ENCODE data around the gene DNAI2. TPM values are rescaled to one million over a fixed set of nuclear protein-coding genes. Genes with fewer than 3 reads are reported as not detected.
"Not testable (repeated sequence)": the region's sequence is repeated elsewhere in the genome, so short reads cannot be mapped to it uniquely, and the experiment has no call there.

The DNAI2 gene
- total RNA-seq, 1 donor from 2014 or later = not detected

DNA sequence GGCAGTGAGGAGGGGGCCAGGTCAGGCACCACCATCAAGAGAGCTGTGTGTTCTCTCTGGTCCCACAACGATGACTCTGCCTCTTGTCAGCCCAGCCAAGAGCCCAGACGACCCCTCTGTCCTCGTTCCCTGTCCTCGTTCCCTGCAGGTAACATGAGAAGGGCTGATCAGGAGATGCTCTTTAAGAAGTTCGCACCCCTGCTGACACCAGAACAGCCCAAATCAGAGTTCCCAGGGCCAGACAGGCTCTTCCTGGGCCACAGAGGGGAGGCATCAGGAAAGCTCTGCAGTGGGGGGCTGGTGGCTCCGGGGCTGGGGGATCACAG is 13.5 kb upstream of the DNAI2 start:
- H3K4me3 Mint-ChIP-seq (ENCODE audit: unreplicated experiment) = no peak overlapping the region
- peaks cover 4% of the 10 kb centered on the region for H3K4me1 Mint-ChIP-seq (ENCODE audit: low read depth, unreplicated experiment)
- Histone ChIP-seq H3K9ac (ENCODE audit: low read length) (no peak overlapping the region), H3K36me3 (ENCODE audit: insufficient read depth, low read length) (no peaks in the 10 kb centered on the region), H3K27me3 (ENCODE audit: insufficient read depth, low read length) (peaks cover 3% of the 10 kb centered on the region), H3K4me1 (ENCODE audit: insufficient read depth, low read length) (no peaks in the 10 kb centered on the region), H2AFZ (ENCODE audit: low read depth, low read length) (no peak overlapping the region), H3K4me2 (ENCODE audit: low read length) (no peak overlapping the region), H3K27ac (ENCODE audit: low read depth, low read length) (no peak overlapping the region), H3K9me3 (ENCODE audit: insufficient read depth, low read depth, low read length) (no peaks in the 10 kb centered on the region), H3K79me2 (ENCODE audit: insufficient read depth, low read length) (no peaks in the 10 kb centered on the region), H4K20me1 (ENCODE audit: insufficient read depth, low read length) (no peaks in the 10 kb centered on the region), H3K4me3 (ENCODE audit: insufficient read depth, low read depth, low read length) (no peak overlapping the region)
- no peak overlapping the region for H3K27ac Mint-ChIP-seq (ENCODE audit: unreplicated experiment)
- DNase-seq (ENCODE audit: low read depth) = no peak
- H3K36me3 Mint-ChIP-seq (ENCODE audit: low read depth, unreplicated experiment) = no peaks in the 10 kb centered on the region
- no peak for FAIRE-seq
- peaks cover 24% of the 10 kb centered on the region for H3K27me3 Mint-ChIP-seq (ENCODE audit: low read depth, unreplicated experiment)
- no peaks in the 10 kb centered on the region for H3K9me3 Mint-ChIP-seq (ENCODE audit: unreplicated experiment)
- TF ChIP-seq, protein P1, sequence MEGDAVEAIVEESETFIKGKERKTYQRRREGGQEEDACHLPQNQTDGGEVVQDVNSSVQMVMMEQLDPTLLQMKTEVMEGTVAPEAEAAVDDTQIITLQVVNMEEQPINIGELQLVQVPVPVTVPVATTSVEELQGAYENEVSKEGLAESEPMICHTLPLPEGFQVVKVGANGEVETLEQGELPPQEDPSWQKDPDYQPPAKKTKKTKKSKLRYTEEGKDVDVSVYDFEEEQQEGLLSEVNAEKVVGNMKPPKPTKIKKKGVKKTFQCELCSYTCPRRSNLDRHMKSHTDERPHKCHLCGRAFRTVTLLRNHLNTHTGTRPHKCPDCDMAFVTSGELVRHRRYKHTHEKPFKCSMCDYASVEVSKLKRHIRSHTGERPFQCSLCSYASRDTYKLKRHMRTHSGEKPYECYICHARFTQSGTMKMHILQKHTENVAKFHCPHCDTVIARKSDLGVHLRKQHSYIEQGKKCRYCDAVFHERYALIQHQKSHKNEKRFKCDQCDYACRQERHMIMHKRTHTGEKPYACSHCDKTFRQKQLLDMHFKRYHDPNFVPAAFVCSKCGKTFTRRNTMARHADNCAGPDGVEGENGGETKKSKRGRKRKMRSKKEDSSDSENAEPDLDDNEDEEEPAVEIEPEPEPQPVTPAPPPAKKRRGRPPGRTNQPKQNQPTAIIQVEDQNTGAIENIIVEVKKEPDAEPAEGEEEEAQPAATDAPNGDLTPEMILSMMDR (IDR thresholded peaks at IDR 0.05; ENCODE audit: insufficient read depth, low read depth, low read length) = no peak

DNA sequence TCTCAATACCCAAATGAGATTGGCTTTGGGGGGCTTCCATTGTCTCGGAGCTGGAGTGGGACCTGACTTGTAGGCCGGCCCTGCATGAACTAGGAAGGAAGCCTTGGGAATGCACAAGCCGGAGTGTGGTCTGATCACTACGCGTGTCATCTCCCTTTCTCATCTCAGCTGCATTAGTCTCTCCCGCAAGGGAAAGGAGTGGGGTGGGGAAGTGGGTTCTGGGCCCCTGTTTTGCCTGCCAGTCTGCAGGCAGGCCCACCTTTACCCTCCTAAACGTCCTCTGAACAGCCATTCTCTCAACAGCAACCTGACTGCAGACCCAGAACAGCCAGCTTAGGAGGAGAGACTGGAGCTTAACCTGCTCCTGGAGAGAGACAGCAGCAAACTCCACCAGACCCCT is 11.4 kb upstream of the DNAI2 start:
- Mint-ChIP-seq H3K36me3 (ENCODE audit: low read depth, unreplicated experiment) (no peaks in the 10 kb centered on the region), H3K4me3 (ENCODE audit: unreplicated experiment) (no peak overlapping the region), H3K4me1 (ENCODE audit: low read depth, unreplicated experiment) (peaks cover 4% of the 10 kb centered on the region), H3K27ac (ENCODE audit: unreplicated experiment) (no peak overlapping the region), H3K9me3 (ENCODE audit: unreplicated experiment) (peaks cover 2% of the 10 kb centered on the region), H3K27me3 (ENCODE audit: low read depth, unreplicated experiment) (peaks cover 29% of the 10 kb centered on the region)
- H2AFZ ChIP-seq (ENCODE audit: low read depth, low read length) = no peak overlapping the region
- no peak overlapping the region for H3K4me3 ChIP-seq (ENCODE audit: insufficient read depth, low read depth, low read length)
- no peak for DNase-seq (ENCODE audit: low read depth)
- H3K79me2 ChIP-seq (ENCODE audit: insufficient read depth, low read length) = no peaks in the 10 kb centered on the region
- no peak overlapping the region for H3K9ac ChIP-seq (ENCODE audit: low read length)
- H3K4me1 ChIP-seq (ENCODE audit: insufficient read depth, low read length) = no peaks in the 10 kb centered on the region
- H3K36me3 ChIP-seq (ENCODE audit: insufficient read depth, low read length) = no peaks in the 10 kb centered on the region
- H3K9me3 ChIP-seq (ENCODE audit: insufficient read depth, low read depth, low read length) = no peaks in the 10 kb centered on the region
- no peak for TF ChIP-seq EZH2 (IDR thresholded peaks at IDR 0.05; ENCODE audit: insufficient read depth, low read length)
- TF ChIP-seq, protein P1 (IDR thresholded peaks at IDR 0.05; ENCODE audit: insufficient read depth, low read depth, low read length) = no peak
- H3K4me2 ChIP-seq (ENCODE audit: low read length) = no peak overlapping the region
- no peak for FAIRE-seq
- H3K27me3 ChIP-seq (ENCODE audit: insufficient read depth, low read length) = peaks cover 3% of the 10 kb centered on the region
- H3K27ac ChIP-seq (ENCODE audit: low read depth, low read length) = no peak overlapping the region
- no peaks in the 10 kb centered on the region for H4K20me1 ChIP-seq (ENCODE audit: insufficient read depth, low read length)

DNA sequence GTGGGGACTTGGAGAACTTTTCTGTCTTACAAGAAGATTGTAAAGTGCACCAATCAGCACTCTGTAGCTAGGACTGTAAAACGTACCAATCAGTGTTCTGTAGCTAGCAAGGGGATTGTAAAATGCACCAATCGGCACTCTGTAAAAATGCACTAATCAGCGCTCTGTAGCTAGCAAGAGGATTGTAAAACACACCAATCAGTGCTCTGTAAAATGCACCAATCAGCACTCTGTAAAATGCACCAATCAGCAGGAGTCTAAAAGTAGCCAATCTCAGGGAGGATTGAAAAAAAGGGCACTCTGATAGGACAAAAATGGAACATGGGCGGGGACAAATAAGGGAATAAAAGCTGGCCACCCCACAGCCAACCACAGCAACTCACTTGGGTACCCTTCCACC is 7.0 kb upstream of the DNAI2 start:
- not testable (repeated sequence) for H4K20me1 ChIP-seq (ENCODE audit: insufficient read depth, low read length); H3K79me2 ChIP-seq (ENCODE audit: insufficient read depth, low read length); H3K4me1 ChIP-seq (ENCODE audit: insufficient read depth, low read length); H3K36me3 Mint-ChIP-seq (ENCODE audit: low read depth, unreplicated experiment); H3K4me3 ChIP-seq (ENCODE audit: insufficient read depth, low read depth, low read length); H3K4me2 ChIP-seq (ENCODE audit: low read length); H3K27ac ChIP-seq (ENCODE audit: low read depth, low read length); H2AFZ ChIP-seq (ENCODE audit: low read depth, low read length); H3K9me3 ChIP-seq (ENCODE audit: insufficient read depth, low read depth, low read length); H3K9me3 Mint-ChIP-seq (ENCODE audit: unreplicated experiment); H3K9ac ChIP-seq (ENCODE audit: low read length); FAIRE-seq; H3K27me3 ChIP-seq (ENCODE audit: insufficient read depth, low read length); H3K4me1 Mint-ChIP-seq (ENCODE audit: low read depth, unreplicated experiment); H3K27ac Mint-ChIP-seq (ENCODE audit: unreplicated experiment); DNase-seq (ENCODE audit: low read depth); H3K36me3 ChIP-seq (ENCODE audit: insufficient read depth, low read length); H3K4me3 Mint-ChIP-seq (ENCODE audit: unreplicated experiment)
- peaks cover 12% of the 10 kb centered on the region for H3K27me3 Mint-ChIP-seq (ENCODE audit: low read depth, unreplicated experiment)

All from astrocyte (in vitro differentiated cells and primary cell).